PFSK-1 (cell line): ENCODE data around the gene WSCD2.

ENCODE experiments used
- FOXP2 ChIP-seq: optimal IDR thresholded peaks from 2 replicates; pipeline ENCODE3; 2011; ENCODE audit warnings: borderline replicate concordance, control low read depth, inconsistent platforms; ENCODE audit not compliant: insufficient read depth; ENCODE audit errors: extremely low read length, extremely low read depth
- POLR2AphosphoS5 ChIP-seq: IDR thresholded peaks from 2 replicates; pipeline ENCODE4 v1.6.1; 2012; ENCODE audit warnings: low read depth, mild to moderate bottlenecking, control low read depth, low read length, moderate library complexity
- REST ChIP-seq, 2 experiments: IDR thresholded peaks; 2 replicates each; pipeline versions ENCODE4 v1.6.1 to v1.8.0; 2011 to 2012; ENCODE audit warnings: low read depth in 2 of 2, low read length in 2 of 2, control low read depth in 1 of 2, inconsistent platforms in 1 of 2, mild to moderate bottlenecking in 1 of 2, moderate library complexity in 1 of 2; ENCODE audit not compliant: insufficient read depth in 1 of 2
- SIN3A ChIP-seq: IDR thresholded peaks from 2 replicates; pipeline ENCODE4 v1.6.1; 2012; ENCODE audit warnings: mild to moderate bottlenecking, low read length, moderate library complexity, borderline replicate concordance; ENCODE audit not compliant: insufficient read depth
- TAF1 ChIP-seq: IDR thresholded peaks from 2 replicates; pipeline ENCODE4 v1.6.1; 2012; ENCODE audit warnings: low read length, control low read depth, borderline replicate concordance; ENCODE audit not compliant: insufficient read depth

Gene WSCD2

DNA sequence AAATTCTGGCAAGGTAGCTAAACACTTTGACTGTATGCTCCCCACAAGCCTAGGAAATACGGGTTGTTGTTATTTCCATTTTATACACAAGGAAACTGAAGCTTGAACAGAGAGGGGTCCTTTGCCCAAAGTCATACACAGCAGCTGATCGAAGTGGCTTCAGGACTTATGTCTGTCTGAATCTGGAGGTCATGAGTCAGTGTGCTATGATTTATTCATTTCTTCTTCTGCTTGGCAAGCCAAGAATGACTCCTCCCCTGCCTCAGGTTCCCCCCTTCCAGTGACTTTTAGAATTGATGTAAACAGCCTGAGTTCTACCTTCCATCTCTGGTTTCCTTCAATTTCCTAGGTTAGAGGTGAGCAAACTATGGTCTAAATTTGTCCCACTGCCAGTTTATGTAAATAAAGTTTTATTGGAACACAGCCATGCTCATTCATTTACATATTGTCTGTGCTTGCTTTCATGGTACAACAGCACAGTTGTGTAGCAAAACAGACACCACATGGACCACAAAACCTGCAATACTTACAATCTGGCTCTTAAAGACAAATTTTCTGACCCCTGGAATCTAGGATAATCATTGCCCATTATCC is 34.9 kb upstream of the WSCD2 start:
- TF ChIP-seq REST (IDR thresholded peaks at IDR 0.05; ENCODE audit: insufficient read depth in 1 of 2, low read depth in 2 of 2, low read length in 2 of 2) = no peak
- no peak for TF ChIP-seq POLR2AphosphoS5
- TF ChIP-seq TAF1 = no peak
- TF ChIP-seq FOXP2 = no peak
- no peak for TF ChIP-seq SIN3A

DNA sequence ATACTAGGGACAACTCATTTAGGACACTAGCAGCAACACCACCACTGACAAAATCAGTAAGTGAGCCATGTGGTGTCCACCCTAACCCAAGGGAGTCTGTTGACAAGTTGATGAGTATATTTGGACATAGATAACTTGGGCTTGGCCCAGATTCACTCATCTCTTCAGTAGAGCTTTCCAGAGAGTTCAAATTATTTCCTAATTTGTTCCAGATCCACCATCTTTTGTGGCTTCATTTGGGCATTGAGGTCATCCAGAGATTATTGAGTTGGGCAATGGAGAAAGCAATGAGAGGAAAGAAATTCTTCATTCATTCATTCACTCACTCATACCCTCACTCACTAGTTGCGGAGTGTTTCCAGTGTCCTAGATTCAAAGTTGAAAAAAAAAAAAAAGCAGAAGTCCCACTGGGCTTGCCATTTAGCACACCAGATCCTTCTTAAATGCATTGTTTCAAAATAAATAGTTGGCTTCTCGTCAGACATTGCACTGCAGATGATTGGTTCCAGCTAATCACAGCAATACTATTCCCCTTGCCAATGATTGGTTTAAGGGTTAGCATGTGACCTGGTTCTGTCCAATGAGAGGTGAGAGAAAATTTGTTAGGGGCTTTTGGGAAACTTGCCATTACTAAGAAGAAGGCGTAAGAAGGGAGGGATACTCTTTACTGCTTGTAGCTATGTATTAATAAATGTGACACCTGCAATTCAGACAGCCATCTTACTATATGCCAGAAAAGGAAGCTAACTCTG is 31.8 kb upstream of the WSCD2 start:
- TF ChIP-seq TAF1 = no peak

DNA sequence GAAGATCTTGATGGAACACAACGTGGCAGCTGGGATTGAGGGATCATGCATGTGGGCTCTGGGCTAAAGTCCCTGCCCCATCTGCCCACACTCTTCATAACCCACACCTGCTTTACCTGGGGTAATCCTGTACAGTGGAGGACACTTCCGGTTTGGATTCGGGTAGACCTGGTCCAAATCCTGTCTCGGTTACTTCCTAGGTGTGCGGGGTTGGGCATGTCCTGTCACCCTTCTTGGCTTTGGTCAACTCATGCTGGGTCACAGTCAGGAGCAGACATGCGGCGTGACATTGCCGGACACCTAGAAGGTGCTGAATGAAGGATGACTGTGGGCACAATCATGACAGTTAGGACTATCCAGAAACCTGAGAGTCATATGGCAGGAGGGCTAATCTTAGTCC is 30.7 kb upstream of the WSCD2 start:
- TF ChIP-seq TAF1 (no peak), REST (IDR thresholded peaks at IDR 0.05; ENCODE audit: insufficient read depth in 1 of 2, low read depth in 2 of 2, low read length in 2 of 2) (no peak), FOXP2 (no peak), POLR2AphosphoS5 (no peak), SIN3A (no peak)

DNA sequence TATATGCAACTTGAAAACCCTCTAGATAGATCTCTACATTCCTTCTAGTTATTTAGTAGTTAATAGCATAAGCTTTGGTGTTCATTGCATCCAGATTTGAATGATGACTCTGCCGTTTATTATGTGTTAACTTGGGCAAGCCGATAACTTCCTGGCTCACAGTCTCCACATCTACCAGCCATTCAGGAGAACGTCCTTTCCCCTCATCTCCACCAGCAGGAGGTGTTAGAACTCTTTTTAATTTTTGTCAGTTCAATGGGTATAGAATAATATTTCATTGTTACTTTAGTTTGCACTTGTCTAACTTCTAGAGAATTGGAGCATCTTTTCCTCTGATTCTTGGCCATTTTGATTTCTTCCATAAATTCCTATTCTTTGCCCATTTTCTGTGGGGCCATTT is 30.0 kb upstream of the WSCD2 start:
- TF ChIP-seq FOXP2 = no peak
- no peak for TF ChIP-seq TAF1
- no peak for TF ChIP-seq POLR2AphosphoS5
- TF ChIP-seq SIN3A = no peak
- TF ChIP-seq REST (IDR thresholded peaks at IDR 0.05; ENCODE audit: insufficient read depth in 1 of 2, low read depth in 2 of 2, low read length in 2 of 2) = no peak

GRCh38 chr12:108099778-108100489 is 29.2 kb upstream of the WSCD2 start:
- no peak for TF ChIP-seq SIN3A
- no peak for TF ChIP-seq FOXP2
- TF ChIP-seq REST (IDR thresholded peaks at IDR 0.05; ENCODE audit: insufficient read depth in 1 of 2, low read depth in 2 of 2, low read length in 2 of 2) = no peak
- no peak for TF ChIP-seq POLR2AphosphoS5
- TF ChIP-seq TAF1 = no peak
